Gastrocnemius medialis (tissue), 4 donors: ENCODE measurements around the gene IL16. TPM values are rescaled to one million over a fixed set of nuclear protein-coding genes. Genes with fewer than 3 reads are reported as not detected.

Source experiments
- ATAC-seq, 2 donors: fragments of 150-250 bp; one replicate each; pipeline ENCODE4 v1.9.1; 2016
- DNase-seq, 2 donors: peaks; one replicate each; pipeline ENCODE4 v3.0.0-alpha.2; 2019
- H3K27ac ChIP-seq, 4 donors: fragments of 200-600 bp; sonication (generic); 1 replicate in 1 of 4; 2 replicates in 3 of 4; pipeline ENCODE4 v1.5.1; 2016 to 2018; ENCODE audit warnings: mild to moderate bottlenecking in 2 of 4, moderate library complexity in 1 of 4
- H3K27me3 ChIP-seq, 3 donors: fragments of 200-600 bp; sonication (generic) in 2 of 3; 1 replicate in 1 of 3; 2 replicates in 2 of 3; pipeline versions ENCODE4 v1.5.1 to v1.6.0; 2016 to 2019; ENCODE audit warnings: mild to moderate bottlenecking in 1 of 3, moderate library complexity in 1 of 3
- H3K36me3 ChIP-seq, 2 donors: fragments of 200-600 bp; sonication (generic) in 1 of 2; one replicate each; pipeline ENCODE4 v1.5.1; 2017 to 2018
- H3K4me1 ChIP-seq, 2 donors: fragments of 200-600 bp; sonication (generic) in 1 of 2; one replicate each; pipeline ENCODE4 v1.5.1; 2016 to 2017; ENCODE audit warnings: mild to moderate bottlenecking in 2 of 2
- H3K4me3 ChIP-seq, 4 donors: fragments of 200-600 bp; sonication (generic) in 3 of 4; 1 replicate in 1 of 4; 2 replicates in 3 of 4; pipeline ENCODE4 v1.5.1; 2016 to 2019; ENCODE audit warnings: mild to moderate bottlenecking in 2 of 4
- H3K9me3 ChIP-seq, 3 donors: fragments of 200-600 bp; sonication (generic) in 2 of 3; 1 replicate in 1 of 3; 2 replicates in 2 of 3; pipeline ENCODE4 v1.5.1; 2016 to 2019
- CTCF ChIP-seq, 5 experiments: fragments of 450-650 bp in 3 of 5; fragments of 200-600 bp in 2 of 5; sonication (generic) in 2 of 5; IDR thresholded peaks in 4 of 5; conservative IDR thresholded peaks in 1 of 5; 1 replicate in 4 of 5; 2 replicates in 1 of 5; pipeline ENCODE4 v1.5.1; 2016 to 2019; ENCODE audit warnings: antibody characterized with exemption in 5 of 5, mild to moderate bottlenecking in 3 of 5, moderate library complexity in 3 of 5
- POLR2A ChIP-seq, 2 donors: fragments of 450-650 bp; IDR thresholded peaks; one replicate each; pipeline ENCODE4 v1.6.1; 2017; ENCODE audit warnings: antibody characterized with exemption in 2 of 2, mild to moderate bottlenecking in 2 of 2, moderate library complexity in 2 of 2
- in situ Hi-C, 4 donors: fragments of 200-750 bp; cut with MboI; loops; one replicate each; pipeline versions ENCODE4 v1.15.0 to v1.8.0; 2017; ENCODE audit warnings: low sequenced_read_pairs in 4 of 4
- intact Hi-C: fragments of 100-400 bp; cut with DNase I; formaldehyde crosslinking; loops from one replicate; pipeline ENCODE4 v1.15.1; 2023; ENCODE audit warnings: low total_unique reads
- total RNA-seq, 4 donors: library from RNA; depleted of rRNA; stranded (reverse); fragments of >200 nt; gene quantifications; one replicate each; pipeline versions ENCODE4 v1.1.0 to v1.2.3, GENCODE V29; 2016

Gene IL16
- total RNA-seq, 4 donors from 2014 or later = 3.3 to 4.5 (median 4.3) TPM

DNA sequence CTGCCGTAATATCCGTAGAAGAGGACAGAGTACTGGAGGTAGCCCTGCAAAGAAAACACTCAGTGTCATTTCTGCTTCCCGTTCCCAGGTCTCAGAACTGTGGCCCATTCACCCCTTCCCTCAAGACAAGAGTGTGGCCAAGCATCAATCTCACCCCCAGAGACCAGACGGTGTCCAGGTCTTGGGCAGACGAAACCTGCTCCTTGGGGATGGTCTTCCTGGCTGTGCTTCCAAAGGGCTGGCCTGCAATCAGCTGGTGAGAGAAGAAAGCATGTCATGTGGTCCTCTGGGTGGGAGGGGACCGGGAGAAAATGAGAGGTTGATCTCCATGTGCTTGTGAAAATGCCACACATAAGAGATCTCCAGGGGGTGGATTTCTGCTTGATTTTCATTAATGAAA, 161.6 kb downstream of the IL16 start:
- ATAC-seq (no peak), DNase-seq (no peak)
- H3K27ac ChIP-seq = no peak overlapping the region
- in situ Hi-C loops = no loop called here
- no peaks in the 10 kb centered on the region for H3K27me3 ChIP-seq
- no peak overlapping the region for H3K4me3 ChIP-seq
- no peaks in the 10 kb centered on the region for H3K36me3 ChIP-seq
- no peaks in the 10 kb centered on the region for H3K4me1 ChIP-seq
- TF ChIP-seq CTCF (IDR thresholded peaks at IDR 0.05 in 4 of 5, conservative IDR thresholded peaks at IDR 0.05 in 1 of 5) (no peak), POLR2A (IDR thresholded peaks at IDR 0.05) (no peak)
- H3K9me3 ChIP-seq = no peaks in the 10 kb centered on the region
- intact Hi-C loops = no loop called here

DNA sequence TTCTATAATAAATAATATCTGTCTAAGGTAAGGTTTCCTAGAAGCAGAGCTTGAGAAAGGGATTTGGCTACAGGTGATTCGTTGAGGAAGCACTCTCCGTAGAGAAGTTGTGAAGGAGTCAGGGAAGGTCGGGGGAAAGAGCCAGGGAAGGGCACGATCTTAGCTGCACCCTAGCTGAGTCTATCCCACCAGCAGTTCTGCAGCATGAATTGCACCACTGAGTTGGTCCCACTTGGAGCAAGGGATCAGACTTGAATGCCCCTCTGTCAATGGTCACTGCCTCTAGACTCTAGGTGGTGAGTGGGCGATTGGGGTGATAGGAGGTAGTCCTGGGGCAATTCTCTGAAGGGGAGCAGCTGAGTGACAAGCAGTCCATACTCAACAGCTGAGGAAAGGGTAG, 163.8 kb downstream of the IL16 start:
- no peak overlapping the region for H3K4me3 ChIP-seq
- in situ Hi-C loops (no loop called here), intact Hi-C loops (no loop called here)
- no peaks in the 10 kb centered on the region for H3K36me3 ChIP-seq
- H3K27me3 ChIP-seq = no peaks in the 10 kb centered on the region
- no peak for DNase-seq
- no peak for ATAC-seq
- no peaks in the 10 kb centered on the region for H3K4me1 ChIP-seq
- no peak overlapping the region for H3K27ac ChIP-seq
- H3K9me3 ChIP-seq = no peaks in the 10 kb centered on the region
- TF ChIP-seq CTCF (IDR thresholded peaks at IDR 0.05 in 4 of 5, conservative IDR thresholded peaks at IDR 0.05 in 1 of 5) = no peak
- no peak for TF ChIP-seq POLR2A (IDR thresholded peaks at IDR 0.05)

- intact Hi-C loops = no loop called here
- in situ Hi-C loops = no loop called here
- H3K27ac ChIP-seq = no peak overlapping the region
Observed at GRCh38 chr15:81361891-81362290, 165.2 kb downstream of the IL16 start.

GRCh38 chr15:81362790-81363189, 166.1 kb downstream of the IL16 start:
- DNase-seq (no peak), ATAC-seq (no peak)
- Histone ChIP-seq H3K27me3 (no peaks in the 10 kb centered on the region), H3K4me3 (no peak overlapping the region), H3K27ac (no peak overlapping the region), H3K9me3 (no peaks in the 10 kb centered on the region), H3K4me1 (no peaks in the 10 kb centered on the region), H3K36me3 (no peaks in the 10 kb centered on the region)
- in situ Hi-C loops (no loop called here), intact Hi-C loops (no loop called here)
- TF ChIP-seq CTCF (IDR thresholded peaks at IDR 0.05 in 4 of 5, conservative IDR thresholded peaks at IDR 0.05 in 1 of 5) = no peak
- TF ChIP-seq POLR2A (IDR thresholded peaks at IDR 0.05) = no peak

More at GRCh38 chr15:81361891-81362290, 165.2 kb downstream of the IL16 start:
- DNase-seq = no peak
- no peak for ATAC-seq
- Histone ChIP-seq H3K36me3 (no peaks in the 10 kb centered on the region), H3K9me3 (no peaks in the 10 kb centered on the region), H3K4me3 (no peak overlapping the region), H3K27me3 (no peaks in the 10 kb centered on the region), H3K4me1 (no peaks in the 10 kb centered on the region)
- no peak for TF ChIP-seq POLR2A (IDR thresholded peaks at IDR 0.05)
- no peak for TF ChIP-seq CTCF (IDR thresholded peaks at IDR 0.05 in 4 of 5, conservative IDR thresholded peaks at IDR 0.05 in 1 of 5)

- TF ChIP-seq POLR2A (IDR thresholded peaks at IDR 0.05) (no peak), CTCF (IDR thresholded peaks at IDR 0.05 in 4 of 5, conservative IDR thresholded peaks at IDR 0.05 in 1 of 5) (no peak)
- no peak overlapping the region for H3K4me3 ChIP-seq
- in situ Hi-C loops = no loop called here
- no peaks in the 10 kb centered on the region for H3K4me1 ChIP-seq
- ATAC-seq (no peak), DNase-seq (no peak)
- H3K27me3 ChIP-seq = no peaks in the 10 kb centered on the region
- no peaks in the 10 kb centered on the region for H3K9me3 ChIP-seq
- no peak overlapping the region for H3K27ac ChIP-seq
- intact Hi-C loops = no loop called here
- H3K36me3 ChIP-seq = no peaks in the 10 kb centered on the region
Observed at GRCh38 chr15:81363276-81363675, 166.6 kb downstream of the IL16 start.
